NB4 (cell line): ENCODE measurements around the gene SYNE3.

Source experiments
- MYC ChIP-seq: IDR thresholded peaks from 2 replicates; pipeline ENCODE4 v1.6.1; 2011; ENCODE audit warnings: low read depth, low read length
- POLR2A ChIP-seq: IDR thresholded peaks from 2 replicates; pipeline ENCODE4 v1.6.1; 2011; ENCODE audit warnings: mild to moderate bottlenecking; ENCODE audit not compliant: insufficient read length; ENCODE audit errors: extremely low read depth
- TF ChIP-seq, protein P1 (sequence below): IDR thresholded peaks from one replicate; pipeline ENCODE4 v1.5.1; 2012; ENCODE audit warnings: low read depth, low read length
- TF ChIP-seq, protein P2 (sequence below): IDR thresholded peaks from 2 replicates; pipeline ENCODE4 v1.6.1; 2011; ENCODE audit warnings: low read depth, low read length

DNA sequence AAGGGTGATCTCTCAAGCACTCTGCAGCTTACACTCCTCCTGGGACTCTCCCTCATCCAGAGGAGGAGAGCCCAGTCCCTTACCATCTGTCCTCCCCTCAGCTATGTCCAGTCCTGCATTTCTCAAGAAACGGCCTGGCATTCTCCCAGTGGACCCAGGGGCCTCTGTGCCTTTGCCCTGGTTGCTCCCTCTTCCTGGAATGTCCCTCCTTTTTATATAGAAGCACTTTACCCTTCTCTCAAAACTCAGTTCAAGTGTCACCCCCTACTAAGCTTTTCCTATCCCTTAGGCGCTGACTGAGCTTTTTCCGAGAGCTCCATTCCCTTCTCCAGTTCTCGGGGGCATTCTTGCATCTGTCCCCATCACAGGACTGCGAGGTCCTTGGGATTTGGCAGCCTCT, 9.5 kb upstream of the SYNE3 start:
- TF ChIP-seq, protein P1, sequence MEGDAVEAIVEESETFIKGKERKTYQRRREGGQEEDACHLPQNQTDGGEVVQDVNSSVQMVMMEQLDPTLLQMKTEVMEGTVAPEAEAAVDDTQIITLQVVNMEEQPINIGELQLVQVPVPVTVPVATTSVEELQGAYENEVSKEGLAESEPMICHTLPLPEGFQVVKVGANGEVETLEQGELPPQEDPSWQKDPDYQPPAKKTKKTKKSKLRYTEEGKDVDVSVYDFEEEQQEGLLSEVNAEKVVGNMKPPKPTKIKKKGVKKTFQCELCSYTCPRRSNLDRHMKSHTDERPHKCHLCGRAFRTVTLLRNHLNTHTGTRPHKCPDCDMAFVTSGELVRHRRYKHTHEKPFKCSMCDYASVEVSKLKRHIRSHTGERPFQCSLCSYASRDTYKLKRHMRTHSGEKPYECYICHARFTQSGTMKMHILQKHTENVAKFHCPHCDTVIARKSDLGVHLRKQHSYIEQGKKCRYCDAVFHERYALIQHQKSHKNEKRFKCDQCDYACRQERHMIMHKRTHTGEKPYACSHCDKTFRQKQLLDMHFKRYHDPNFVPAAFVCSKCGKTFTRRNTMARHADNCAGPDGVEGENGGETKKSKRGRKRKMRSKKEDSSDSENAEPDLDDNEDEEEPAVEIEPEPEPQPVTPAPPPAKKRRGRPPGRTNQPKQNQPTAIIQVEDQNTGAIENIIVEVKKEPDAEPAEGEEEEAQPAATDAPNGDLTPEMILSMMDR = no peak
- no peak for TF ChIP-seq POLR2A
- TF ChIP-seq, protein P2, sequence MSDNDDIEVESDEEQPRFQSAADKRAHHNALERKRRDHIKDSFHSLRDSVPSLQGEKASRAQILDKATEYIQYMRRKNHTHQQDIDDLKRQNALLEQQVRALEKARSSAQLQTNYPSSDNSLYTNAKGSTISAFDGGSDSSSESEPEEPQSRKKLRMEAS = no peak
- TF ChIP-seq MYC = no peak
